Measurements from ENCODE around the gene DNAH6. TPM values are rescaled to one million over a fixed set of nuclear protein-coding genes. Genes with fewer than 3 reads are reported as not detected.

Gene DNAH6
- total and polyA plus RNA-seq, 9 of the 15 experiments (the other 6 are each of a cell fraction or from before 2014, with no cell fraction given) = 0.01 to 0.04 (median 0.01) TPM; not detected in 5

GRCh38 chr2:84526562-84526961 lies 10.3 kb downstream of the DNAH6 start:
- no peaks in the 10 kb centered on the region for H3K36me3 ChIP-seq (ENCODE audit: control insufficient read depth, insufficient read depth, low read length)
- WGBS (ENCODE audit: insufficient coverage, low coverage, missing lambda C conversion rate) = 0% methylated on average over 1 of the region's 1 CpG
- TF ChIP-seq RAD21 (CRISPR knock-in tag; conservative IDR thresholded peaks at IDR 0.05 in 1 of 2, IDR thresholded peaks at IDR 0.05 in 1 of 2) (peak in 1 of 2 experiments; percentile 20; a peak in 1 of 4 replicates), FOXP4 (CRISPR knock-in tag; IDR thresholded peaks at IDR 0.05; ENCODE audit: borderline replicate concordance) (no peak), CHD4 (IDR thresholded peaks at IDR 0.05; ENCODE audit: insufficient read depth, insufficient replicate concordance, low read depth, low read length, poor library complexity, severe bottlenecking) (no peak), NR3C1 (CRISPR knock-in tag; IDR thresholded peaks at IDR 0.05) (no peak)
- in situ Hi-C loops (cut with MboI) (no loop called here), intact Hi-C loops (cut with micrococcal nuclease) (no loop called here)
- H3K9me1 ChIP-seq (ENCODE audit: control insufficient read depth, insufficient read depth, low read length) = no peaks in the 10 kb centered on the region
- H3K27ac ChIP-seq (ENCODE audit: extremely low read depth, low read depth, low read length) = no peak overlapping the region
- H3K4me2 ChIP-seq (ENCODE audit: insufficient read depth, low read length) = no peak overlapping the region
- no peak overlapping the region for H3K9ac ChIP-seq (ENCODE audit: insufficient read depth in 1 of 2, low read depth in 2 of 2, low read length in 2 of 2)
- no peaks in the 10 kb centered on the region for H4K20me1 ChIP-seq (replicated peaks; ENCODE audit: control insufficient read depth, insufficient read depth, low read length)
- no peak overlapping the region for H2AFZ ChIP-seq (ENCODE audit: low read depth, low read length)
- no peak for FAIRE-seq
- DNase-seq (ENCODE audit: extremely low read depth in 1 of 4, low spot score in 3 of 4) = no peak
- H3K9me3 ChIP-seq (replicated peaks; ENCODE audit: control insufficient read depth, insufficient read depth, low read depth, low read length) = no peaks in the 10 kb centered on the region
- no peak overlapping the region for H3K4me3 ChIP-seq
- POLR2A ChIA-PET = interaction anchor here (0.6 to 0.7 kb wide), 2 partner anchors 16 to 683 kb away, joined by 3 read pairs; no protein-coding TSS in a partner anchor
- CTCF ChIA-PET (ENCODE audit: low intra/inter-chr PET ratio) = no interaction called here
- no peaks in the 10 kb centered on the region for H3K4me1 ChIP-seq (replicated peaks in 1 of 2; ENCODE audit: control insufficient read depth in 2 of 2, insufficient read depth in 2 of 2, low read length in 2 of 2)
- BruUV-seq (replicated peaks) = no TSS peak
- no peaks in the 10 kb centered on the region; a peak in 1 of 5 replicates for H3K27me3 ChIP-seq (ENCODE audit: control insufficient read depth in 2 of 2, insufficient read depth in 2 of 2, low read length in 2 of 2)
- no peak for ATAC-seq
- H3K79me2 ChIP-seq (ENCODE audit: control insufficient read depth, insufficient read depth, low read length) = no peaks in the 10 kb centered on the region
